Fibroblast of pulmonary artery (primary cell): Measurements from ENCODE around the gene PURA.

Experiments used
- DNase-seq: peaks from one replicate; pipeline ENCODE4 v3.0.0-alpha.2; 2010; ENCODE audit warnings: low read depth
- H3K4me3 ChIP-seq: replicated peaks from 2 replicates; pipeline ENCODE4 v1.5.1; 2011; ENCODE audit warnings: low read depth, mild to moderate bottlenecking, control low read depth, low read length, moderate library complexity
- TF ChIP-seq, protein P1 (sequence below): IDR thresholded peaks from 2 replicates; pipeline ENCODE4 v1.5.1; 2011; ENCODE audit warnings: mild to moderate bottlenecking, control low read depth, low read length, inconsistent platforms; ENCODE audit errors: missing control alignments

The PURA gene

GRCh38 chr5:140162275-140162674 lies 48.4 kb downstream of the PURA start:
- no peak for DNase-seq
- H3K4me3 ChIP-seq = no peak overlapping the region
- TF ChIP-seq, protein P1, sequence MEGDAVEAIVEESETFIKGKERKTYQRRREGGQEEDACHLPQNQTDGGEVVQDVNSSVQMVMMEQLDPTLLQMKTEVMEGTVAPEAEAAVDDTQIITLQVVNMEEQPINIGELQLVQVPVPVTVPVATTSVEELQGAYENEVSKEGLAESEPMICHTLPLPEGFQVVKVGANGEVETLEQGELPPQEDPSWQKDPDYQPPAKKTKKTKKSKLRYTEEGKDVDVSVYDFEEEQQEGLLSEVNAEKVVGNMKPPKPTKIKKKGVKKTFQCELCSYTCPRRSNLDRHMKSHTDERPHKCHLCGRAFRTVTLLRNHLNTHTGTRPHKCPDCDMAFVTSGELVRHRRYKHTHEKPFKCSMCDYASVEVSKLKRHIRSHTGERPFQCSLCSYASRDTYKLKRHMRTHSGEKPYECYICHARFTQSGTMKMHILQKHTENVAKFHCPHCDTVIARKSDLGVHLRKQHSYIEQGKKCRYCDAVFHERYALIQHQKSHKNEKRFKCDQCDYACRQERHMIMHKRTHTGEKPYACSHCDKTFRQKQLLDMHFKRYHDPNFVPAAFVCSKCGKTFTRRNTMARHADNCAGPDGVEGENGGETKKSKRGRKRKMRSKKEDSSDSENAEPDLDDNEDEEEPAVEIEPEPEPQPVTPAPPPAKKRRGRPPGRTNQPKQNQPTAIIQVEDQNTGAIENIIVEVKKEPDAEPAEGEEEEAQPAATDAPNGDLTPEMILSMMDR = no peak

DNA sequence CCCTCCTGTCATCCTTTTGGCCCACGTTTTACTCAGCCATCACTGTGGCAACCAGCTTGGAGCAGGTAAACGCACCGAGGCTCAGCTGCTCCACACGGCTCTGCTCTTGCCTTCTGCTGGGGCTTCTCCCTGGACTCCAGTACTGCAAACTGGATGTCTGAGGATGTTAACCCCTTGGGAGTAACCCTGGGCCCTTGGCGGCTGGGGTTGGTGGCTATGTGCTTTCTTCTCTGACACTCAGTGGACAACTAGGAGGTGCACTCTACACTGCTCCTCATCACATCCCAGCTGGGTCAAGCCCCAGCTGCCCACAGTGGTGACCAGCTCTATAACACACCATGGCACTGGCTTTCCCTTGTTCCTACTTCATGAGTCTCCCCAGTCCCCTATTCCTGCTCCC lies 48.9 kb downstream of the PURA start:
- no peak overlapping the region for H3K4me3 ChIP-seq
- no peak for DNase-seq
- TF ChIP-seq, protein P1 = no peak

DNA sequence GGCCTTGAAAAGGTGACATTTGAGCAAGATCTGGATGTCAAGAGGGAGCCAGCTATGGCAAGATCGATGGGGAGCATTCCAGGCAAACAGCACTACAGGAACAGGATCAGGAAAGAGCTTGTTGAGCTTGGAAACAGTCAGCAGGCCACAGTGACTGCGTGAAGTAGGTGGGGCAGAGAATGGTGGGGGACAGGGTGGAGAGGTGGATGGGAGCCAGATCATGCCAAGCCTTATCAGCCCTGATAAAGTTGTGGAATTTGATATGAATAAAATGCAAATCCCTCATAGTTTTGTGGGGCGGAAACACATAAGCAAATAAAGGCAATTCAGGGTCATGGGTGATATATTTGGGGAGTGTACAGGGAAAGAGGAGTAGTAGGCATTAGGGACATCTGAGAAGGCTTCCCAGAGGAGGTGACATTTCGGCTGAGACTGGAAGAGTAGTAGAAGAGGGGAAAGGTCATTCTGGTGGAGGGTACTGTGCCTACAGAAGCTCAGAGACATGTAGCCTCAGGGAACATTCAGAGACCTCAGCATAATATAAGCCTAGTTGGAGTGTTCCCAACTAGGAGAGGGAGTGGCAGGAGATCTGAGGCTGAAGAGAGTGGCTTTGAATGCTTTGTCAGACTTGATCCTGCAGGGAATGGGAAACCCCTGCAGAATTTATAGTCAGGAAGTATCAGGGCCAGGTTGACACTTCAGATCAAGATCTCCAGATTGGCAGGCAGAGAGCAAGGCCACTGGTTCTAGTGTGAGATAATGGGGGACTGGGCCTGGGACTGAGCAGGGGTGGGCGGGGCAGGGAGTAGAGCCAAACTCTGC lies 51.4 kb downstream of the PURA start:
- no peak for DNase-seq
- TF ChIP-seq, protein P1 = no peak
- no peak overlapping the region for H3K4me3 ChIP-seq

- TF ChIP-seq, protein P1 = no peak
- DNase-seq = no peak
- no peak overlapping the region for H3K4me3 ChIP-seq
Observed at GRCh38 chr5:140165923-140166270, 52.0 kb downstream of the PURA start.

GRCh38 chr5:140166911-140167310 lies 53.0 kb downstream of the PURA start:
- H3K4me3 ChIP-seq = no peak overlapping the region
- DNase-seq = no peak
- TF ChIP-seq, protein P1 = no peak

GRCh38 chr5:140168371-140168770 lies 54.5 kb downstream of the PURA start:
- TF ChIP-seq, protein P1 = no peak
- no peak overlapping the region for H3K4me3 ChIP-seq
- no peak for DNase-seq

GRCh38 chr5:140169410-140169809 lies 55.5 kb downstream of the PURA start:
- H3K4me3 ChIP-seq = no peak overlapping the region
- peak; percentile 35 for DNase-seq
- TF ChIP-seq, protein P1 = peak; percentile 24
